SKM-1 (cell line): ENCODE measurements around the gene PGM2L1.
A peak's percentile ranks its signal among the peaks of the same experiment; 100 is the strongest.
"Not testable (repeated sequence)": the region's sequence is repeated elsewhere in the genome, so short reads cannot be mapped to it uniquely, and the experiment has no call there.

Experiments
- DNase-seq: peaks from one replicate; lab custom pipeline; 2025; ENCODE audit not compliant: unreplicated experiment; lab: John Stamatoyannopoulos, UW

PGM2L1 gene

GRCh38 chr11:74341921-74342320, 56.3 kb downstream of the PGM2L1 start:
- DNase-seq: no peak

- DNase-seq: no peak
Observed at GRCh38 chr11:74339619-74340018, 58.6 kb downstream of the PGM2L1 start.

DNA sequence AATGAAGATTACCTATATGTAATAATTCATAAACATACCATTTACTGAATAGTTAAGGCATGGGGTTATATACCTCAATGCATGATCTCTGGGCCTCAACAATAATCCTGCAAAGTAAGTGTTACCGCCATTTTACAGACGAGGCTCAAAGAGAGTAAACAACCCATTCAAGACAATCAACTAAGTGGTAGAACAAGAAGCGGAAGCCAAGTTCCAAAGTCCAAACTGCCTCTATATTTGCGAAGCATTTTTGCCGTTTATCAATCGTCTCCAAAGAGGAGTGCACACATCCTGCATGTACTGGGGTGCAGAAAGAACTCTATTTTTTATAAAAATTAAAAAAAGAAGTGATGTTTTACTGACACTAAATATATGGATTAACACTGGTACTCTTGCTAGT, 59.3 kb downstream of the PGM2L1 start:
- DNase-seq: no peak

DNA sequence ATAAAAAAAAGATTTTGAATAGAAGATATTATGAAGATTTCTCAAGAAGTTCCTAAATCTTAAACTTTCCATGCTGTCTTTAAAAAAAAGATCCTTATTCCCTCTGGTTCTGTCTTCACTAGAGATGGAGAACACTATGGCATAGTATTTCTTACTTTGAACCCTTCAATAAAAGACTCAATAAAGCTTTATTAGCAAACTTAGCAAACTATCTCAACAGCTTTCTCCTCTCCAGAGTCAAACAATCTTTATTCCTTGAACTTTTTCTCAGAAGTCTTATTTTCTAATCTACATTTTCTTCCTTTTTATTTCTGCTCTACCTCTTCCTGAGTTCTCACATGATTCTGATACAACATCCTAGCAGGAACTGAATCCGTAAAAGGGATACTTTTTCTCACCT, 65.0 kb downstream of the PGM2L1 start:
- DNase-seq: no peak

DNA sequence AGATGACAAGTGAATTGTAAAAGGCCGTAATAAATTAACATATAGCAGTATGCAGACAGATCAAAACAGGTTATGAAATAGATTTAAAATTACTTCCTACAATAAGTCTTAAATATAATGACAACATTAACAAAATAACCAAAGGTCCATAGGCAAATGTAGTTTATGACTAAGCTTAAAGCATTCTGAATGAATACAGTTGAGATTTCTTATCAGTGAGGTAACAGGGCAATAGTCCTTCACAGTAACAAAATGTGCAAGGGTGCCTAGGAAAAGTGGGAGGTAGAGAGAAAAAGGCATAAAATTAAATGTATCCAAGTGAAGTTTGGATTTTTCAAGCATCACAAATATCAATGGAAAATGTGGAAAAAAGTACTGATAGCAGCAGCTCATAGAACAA, 65.9 kb downstream of the PGM2L1 start:
- no peak for DNase-seq

- not testable (repeated sequence) for DNase-seq
Observed at GRCh38 chr11:74331000-74331399, 67.2 kb downstream of the PGM2L1 start.

- DNase-seq: no peak
Observed at GRCh38 chr11:74330075-74330858, 68.0 kb downstream of the PGM2L1 start.

GRCh38 chr11:74327076-74327475, 71.2 kb downstream of the PGM2L1 start:
- no peak for DNase-seq

DNA sequence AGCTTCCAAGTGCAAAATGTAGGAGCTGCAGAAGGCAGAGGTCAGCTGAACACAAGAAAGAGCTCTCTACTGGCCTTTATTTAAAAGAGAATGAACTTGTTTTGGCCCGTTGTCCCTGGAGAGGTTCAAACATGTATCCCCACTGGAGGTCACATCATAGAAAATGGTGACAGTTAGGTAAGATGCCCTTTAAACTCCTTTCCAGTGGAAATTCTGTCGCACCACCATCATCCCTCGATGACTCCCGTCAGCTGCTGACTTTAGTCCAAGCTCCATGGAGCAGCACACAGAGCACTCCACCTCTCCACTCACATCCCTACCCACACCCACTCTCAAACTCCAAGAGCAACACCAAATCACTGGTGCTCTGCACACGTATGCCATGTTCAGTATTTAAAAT, 71.6 kb downstream of the PGM2L1 start:
- no peak for DNase-seq

- DNase-seq: no peak
Observed at GRCh38 chr11:74325649-74326645, 72.3 kb downstream of the PGM2L1 start.

- no peak for DNase-seq
Observed at GRCh38 chr11:74322667-74323066, 75.6 kb downstream of the PGM2L1 start.

DNA sequence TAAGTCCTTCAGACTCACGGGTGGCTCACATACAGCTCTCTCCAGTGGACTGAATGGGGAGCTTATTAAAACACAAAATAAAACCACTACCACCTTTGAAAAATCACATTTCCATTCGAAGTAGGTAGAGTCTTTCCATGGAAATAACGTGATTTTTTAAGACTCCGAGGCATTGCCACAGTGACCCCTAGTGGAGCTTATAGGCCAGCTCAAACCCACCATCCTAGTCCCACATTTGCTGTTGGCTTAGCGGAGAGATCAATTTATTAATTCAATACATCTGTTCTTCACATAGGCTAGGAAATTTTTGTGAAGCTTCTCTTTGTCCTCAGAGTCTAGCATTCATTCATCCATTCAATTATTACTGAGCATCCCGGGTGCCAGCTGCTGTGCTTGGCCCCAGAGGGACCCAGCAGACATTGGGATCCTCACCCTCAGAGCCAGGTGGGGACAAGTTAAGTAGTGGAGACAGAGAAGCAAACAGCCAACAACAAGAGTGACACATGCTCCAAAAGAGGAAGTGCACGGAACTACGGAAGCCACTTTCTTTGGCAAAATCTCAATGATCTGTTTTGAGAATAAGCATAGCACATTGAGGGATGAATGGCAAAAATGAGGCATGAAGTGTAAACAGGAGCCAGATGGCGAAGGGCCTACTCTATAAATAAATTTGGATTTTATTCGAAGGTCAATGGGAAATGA, 76.6 kb downstream of the PGM2L1 start:
- DNase-seq: peak; percentile 27

DNA sequence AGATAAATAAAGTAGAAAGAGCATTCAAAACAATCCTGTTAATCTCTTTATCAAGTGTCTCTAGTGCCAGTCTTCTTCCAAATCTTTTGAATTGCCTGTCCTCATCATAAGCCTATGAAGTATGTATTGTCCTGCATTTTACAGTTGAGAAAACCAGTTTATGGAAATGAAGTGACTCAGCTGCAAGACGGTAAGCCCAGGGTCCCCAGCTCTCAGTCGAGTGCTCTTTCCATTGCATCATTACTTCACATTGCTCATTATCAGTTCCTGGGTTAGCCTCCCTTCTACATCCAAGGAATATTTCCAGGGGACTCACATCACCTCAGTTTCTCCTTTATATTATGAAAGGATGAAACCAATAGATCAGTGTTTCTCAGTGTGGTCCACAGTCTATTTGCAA, 77.7 kb downstream of the PGM2L1 start:
- DNase-seq: no peak

GRCh38 chr11:74319139-74319816, 79.0 kb downstream of the PGM2L1 start:
- no peak for DNase-seq

DNA sequence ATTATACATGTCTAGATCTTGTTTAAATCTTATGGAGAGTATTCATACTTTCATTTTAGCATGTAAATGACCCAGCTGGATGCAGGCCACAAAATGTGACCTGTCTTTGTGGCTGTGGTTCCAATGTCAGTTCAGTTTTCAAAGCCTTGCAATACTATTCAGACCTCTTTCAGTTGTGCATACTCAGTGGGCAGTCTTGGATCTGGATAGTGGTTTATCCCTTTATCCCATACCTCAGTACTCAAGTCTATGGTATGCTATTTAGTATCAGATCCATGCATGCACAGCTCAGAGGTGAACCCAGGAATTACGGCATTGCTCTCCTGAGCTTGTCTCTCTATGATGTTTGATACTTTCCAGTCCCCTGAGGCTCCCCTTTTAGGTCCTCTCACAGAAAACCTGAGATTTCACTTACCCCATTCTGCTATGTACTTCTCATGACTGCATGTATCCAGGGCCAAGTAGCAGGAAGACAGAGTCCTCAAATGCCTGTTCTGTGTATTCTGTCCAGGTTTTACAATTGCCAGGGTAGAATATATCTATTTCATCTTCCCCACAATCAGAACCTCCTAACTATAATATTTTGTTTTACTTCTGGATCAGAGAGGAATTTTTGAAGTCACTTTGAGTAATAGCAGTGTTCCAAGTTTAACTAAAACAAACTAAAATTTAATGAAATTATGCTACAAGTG, 79.8 kb downstream of the PGM2L1 start:
- DNase-seq: no peak

- no peak for DNase-seq
Observed at GRCh38 chr11:74316772-74317505, 81.3 kb downstream of the PGM2L1 start.

DNA sequence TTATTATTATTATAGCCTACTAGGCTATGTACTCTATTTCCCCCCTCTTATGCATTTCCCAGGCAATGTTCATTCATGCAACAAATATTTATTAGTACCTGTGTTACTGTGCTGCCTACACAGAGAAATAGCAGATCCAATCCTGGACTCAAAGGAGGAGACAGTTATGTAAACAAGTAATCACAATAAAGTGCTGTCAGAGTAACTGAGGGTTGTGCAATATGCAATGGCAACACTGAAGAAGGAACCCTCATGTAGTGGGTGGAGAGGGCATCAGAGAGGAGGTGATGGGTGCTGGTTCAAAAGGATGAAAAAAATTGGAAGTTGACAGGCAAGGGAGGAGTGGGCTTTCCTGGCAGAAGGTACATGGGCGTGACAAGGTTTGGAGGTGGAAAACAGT, 85.9 kb downstream of the PGM2L1 start:
- no peak for DNase-seq

DNA sequence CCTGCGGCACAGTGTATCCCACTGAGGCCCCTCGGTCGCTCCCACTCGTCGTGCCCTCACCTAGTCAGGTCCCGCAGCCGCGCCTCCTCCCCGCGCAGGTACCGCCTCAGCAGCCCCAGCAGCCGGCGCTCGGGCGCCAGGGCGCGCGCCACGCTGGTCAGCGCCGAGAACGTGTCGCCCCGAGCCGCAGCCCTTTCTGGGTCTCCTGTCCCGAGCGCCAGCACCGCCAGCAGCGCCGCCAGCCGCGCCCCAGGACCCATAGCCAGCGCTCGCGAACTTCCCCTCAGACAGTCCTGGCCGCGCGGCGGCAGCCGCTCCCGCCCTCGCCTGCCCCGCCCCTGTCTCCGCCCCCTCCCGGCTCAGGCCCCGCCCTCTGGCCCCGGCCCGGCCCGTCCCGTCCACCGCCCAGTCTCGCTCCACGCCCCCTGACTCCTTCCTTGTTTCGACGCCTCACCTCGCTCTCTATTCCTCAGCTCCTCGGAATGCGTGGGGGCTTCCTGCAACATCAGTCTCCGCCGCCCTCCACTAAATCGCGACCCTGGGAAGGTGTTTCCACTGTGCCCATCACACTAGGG, 86.8 kb downstream of the PGM2L1 start, which contains the start of gene P4HA3:
Gene P4HA3, minus strand, starts transcription at position 289 of the 575 bp plus-strand sequence. Its CDS starts 29 bp downstream, at position 260.
- peak; percentile 17 for DNase-seq

DNA sequence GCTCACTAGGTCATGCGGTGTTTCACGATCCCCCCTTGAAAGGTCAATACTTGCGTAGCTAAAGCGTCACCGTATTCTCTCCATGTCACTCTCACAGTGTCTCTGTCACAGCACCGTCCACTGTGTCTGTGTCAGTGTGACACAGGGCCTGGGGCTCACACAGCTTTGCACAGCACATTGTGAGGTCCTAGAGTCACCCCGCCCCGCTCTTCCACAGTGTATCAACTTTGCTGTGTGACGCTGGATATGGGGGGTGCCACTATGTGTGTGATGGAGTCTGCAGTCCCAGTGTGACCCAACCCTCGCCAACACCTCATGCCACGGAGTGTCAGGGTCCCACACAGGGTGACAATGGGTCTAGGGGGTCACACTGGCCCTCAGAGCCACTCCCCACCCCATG, 87.4 kb downstream of the PGM2L1 start:
- DNase-seq: no peak
